Gastroesophageal sphincter (tissue), 3 donors: ENCODE results near the gene ERAL1.

Experiments used
- EP300 ChIP-seq: sonication (generic); formaldehyde crosslinking; IDR thresholded peaks from one replicate; pipeline ENCODE4 v1.6.1; 2017; ENCODE audit warnings: antibody characterized with exemption, mild to moderate bottlenecking
- POLR2A ChIP-seq, 2 donors: fragments of 450-650 bp; IDR thresholded peaks; one replicate each; pipeline ENCODE4 v1.6.1; 2017; ENCODE audit warnings: antibody characterized with exemption in 2 of 2, mild to moderate bottlenecking in 2 of 2, moderate library complexity in 1 of 2
- POLR2AphosphoS5 ChIP-seq: sonication (generic); formaldehyde crosslinking; IDR thresholded peaks from one replicate; pipeline ENCODE4 v1.6.1; 2017; ENCODE audit warnings: antibody characterized with exemption
- TF ChIP-seq, protein P1 (sequence below), 4 experiments: fragments of 200-600 bp in 2 of 4; fragments of 450-650 bp in 2 of 4; sonication (generic) in 1 of 4; IDR thresholded peaks; one replicate each; pipeline ENCODE4 v1.5.1; 2017 to 2019; ENCODE audit warnings: antibody characterized with exemption in 4 of 4, mild to moderate bottlenecking in 2 of 4, moderate library complexity in 2 of 4

DNA sequence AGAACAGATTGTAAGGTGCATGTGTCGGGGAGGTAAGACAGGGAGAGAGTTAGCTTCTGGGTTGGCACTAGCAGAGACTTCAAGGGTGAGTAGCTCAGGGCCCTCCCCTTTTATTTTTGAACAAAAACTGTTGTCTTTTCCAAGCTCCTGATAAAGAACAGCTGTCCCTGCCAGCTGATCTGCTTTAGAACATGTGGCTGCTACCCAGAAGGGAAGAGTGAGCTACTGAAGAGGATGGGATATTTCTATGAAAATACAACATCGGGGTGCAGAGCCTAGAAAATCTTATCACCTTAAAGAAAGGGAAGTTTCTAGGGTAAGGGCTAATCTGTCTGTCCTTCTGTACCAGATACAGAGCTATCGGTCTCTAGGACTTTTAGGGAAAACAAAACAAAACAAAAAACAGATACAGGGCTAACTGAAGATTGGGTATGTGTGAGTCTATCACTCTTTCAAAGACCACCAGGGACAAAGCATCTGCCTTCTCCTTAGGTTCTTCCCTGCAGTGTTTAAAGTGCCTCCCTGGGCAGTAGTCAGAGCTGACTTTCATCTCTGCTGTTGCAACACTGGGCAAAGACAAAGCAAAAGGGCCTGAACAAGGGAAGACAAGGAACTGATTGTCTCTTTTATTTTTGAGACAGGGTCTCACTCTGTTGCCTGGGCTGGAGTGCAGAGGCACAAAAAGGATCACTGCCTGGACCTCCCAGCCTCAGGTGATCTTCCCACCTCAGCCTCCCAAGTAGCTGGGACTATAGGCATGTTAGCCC is 53.1 kb downstream of the ERAL1 start:
- TF ChIP-seq POLR2AphosphoS5 (peak; percentile 8), POLR2A (IDR thresholded peaks at IDR 0.05) (no peak), EP300 (no peak)
- TF ChIP-seq, protein P1, sequence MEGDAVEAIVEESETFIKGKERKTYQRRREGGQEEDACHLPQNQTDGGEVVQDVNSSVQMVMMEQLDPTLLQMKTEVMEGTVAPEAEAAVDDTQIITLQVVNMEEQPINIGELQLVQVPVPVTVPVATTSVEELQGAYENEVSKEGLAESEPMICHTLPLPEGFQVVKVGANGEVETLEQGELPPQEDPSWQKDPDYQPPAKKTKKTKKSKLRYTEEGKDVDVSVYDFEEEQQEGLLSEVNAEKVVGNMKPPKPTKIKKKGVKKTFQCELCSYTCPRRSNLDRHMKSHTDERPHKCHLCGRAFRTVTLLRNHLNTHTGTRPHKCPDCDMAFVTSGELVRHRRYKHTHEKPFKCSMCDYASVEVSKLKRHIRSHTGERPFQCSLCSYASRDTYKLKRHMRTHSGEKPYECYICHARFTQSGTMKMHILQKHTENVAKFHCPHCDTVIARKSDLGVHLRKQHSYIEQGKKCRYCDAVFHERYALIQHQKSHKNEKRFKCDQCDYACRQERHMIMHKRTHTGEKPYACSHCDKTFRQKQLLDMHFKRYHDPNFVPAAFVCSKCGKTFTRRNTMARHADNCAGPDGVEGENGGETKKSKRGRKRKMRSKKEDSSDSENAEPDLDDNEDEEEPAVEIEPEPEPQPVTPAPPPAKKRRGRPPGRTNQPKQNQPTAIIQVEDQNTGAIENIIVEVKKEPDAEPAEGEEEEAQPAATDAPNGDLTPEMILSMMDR (IDR thresholded peaks at IDR 0.05), result no peak
